HG02759 (cell line): Measurements from ENCODE around the gene RCSD1.

Source experiments
- ATAC-seq: cut with Tn5 transposase; IDR thresholded peaks from one replicate; pipeline ENCODE4 v1.9.1; 2021; ENCODE audit warnings: mild to moderate bottlenecking, moderate library complexity; ENCODE audit not compliant: unreplicated experiment

The RCSD1 gene

DNA sequence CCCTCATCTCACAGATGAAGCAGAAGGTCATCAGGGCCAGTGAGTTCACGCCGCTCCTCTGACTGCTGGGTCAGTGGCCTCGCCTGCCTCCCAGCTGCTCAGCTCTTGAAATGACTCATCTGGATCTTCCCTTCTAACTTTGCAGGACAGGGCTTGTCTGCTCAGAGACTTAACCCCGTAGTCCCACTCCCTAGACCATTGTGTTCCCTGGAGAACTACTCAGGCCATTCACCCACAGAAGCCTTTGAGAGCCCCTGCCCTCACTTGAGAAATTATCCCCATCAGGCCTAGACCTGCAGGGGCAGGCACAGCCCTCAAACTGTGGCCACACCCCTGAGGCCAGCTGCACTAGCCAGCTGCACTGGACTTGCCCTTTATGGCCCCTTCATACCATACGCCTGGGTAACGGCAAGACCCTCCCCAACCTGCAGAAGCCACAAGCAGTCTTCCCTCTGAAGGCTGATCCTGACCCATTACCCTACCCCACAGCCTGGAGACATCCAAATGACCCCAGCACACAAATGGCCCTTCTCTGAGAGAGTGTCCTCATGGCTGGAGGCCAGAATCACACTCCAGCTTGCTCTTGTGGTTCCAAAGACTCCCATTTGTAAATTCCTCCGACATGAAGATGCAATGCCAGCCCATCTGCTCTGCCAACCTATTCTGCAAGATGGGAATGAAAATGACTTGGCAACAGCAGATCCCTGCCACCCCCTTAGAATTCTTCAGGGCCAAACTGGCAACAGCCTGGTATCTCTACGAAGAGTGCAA lies 33.2 kb downstream of the RCSD1 start:
- ATAC-seq, result peak; percentile 69

- no peak for ATAC-seq
Observed at GRCh38 chr1:167665469-167665868, 35.4 kb downstream of the RCSD1 start.

DNA sequence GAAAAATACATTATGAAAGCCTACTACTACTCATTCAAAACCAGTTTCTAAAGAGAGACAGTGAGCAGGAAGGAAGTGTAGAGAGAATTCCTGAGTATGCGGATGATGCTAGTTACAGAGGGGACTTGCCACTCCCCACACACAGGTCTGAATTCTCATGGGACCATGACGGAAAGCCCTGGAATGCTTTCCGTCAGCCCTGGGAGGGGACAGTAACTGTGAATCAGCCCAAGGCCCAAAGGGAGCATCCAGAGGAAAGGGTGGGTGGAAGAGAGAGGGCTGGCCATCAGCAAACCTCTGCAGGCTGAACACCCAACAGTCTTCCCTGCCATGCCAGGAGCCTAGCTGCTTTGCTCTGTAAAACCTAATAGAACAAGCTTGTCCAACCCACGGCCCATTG lies 36.4 kb downstream of the RCSD1 start:
- ATAC-seq, result no peak

GRCh38 chr1:167667536-167667935 lies 37.5 kb downstream of the RCSD1 start:
- no peak for ATAC-seq

DNA sequence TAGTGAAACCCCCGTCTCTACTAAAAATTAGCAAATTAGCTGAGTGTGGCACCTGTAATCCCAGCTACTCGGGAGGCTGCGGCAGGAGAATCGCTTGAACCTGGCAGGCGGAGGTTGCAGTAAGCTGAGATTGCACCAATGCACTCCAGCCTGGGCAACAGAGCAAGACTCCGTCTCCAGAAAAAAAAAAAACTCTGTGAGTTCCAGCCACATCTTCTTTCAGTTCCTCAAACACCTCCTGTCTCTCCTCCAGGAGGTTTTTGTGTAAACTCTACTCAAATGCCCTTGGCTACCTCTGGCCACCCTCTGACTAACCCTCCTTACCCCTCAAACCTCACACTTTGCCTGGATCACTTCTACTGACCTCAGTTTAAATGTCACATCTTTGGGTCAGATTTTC lies 38.1 kb downstream of the RCSD1 start:
- peak; percentile 73 for ATAC-seq

- ATAC-seq, result peak; percentile 65
Observed at GRCh38 chr1:167669209-167670124, 39.4 kb downstream of the RCSD1 start.

GRCh38 chr1:167670563-167670962 lies 40.5 kb downstream of the RCSD1 start:
- no peak for ATAC-seq

GRCh38 chr1:167671727-167672511 lies 41.9 kb downstream of the RCSD1 start:
- ATAC-seq, result no peak

GRCh38 chr1:167672831-167673230 lies 42.8 kb downstream of the RCSD1 start:
- no peak for ATAC-seq

DNA sequence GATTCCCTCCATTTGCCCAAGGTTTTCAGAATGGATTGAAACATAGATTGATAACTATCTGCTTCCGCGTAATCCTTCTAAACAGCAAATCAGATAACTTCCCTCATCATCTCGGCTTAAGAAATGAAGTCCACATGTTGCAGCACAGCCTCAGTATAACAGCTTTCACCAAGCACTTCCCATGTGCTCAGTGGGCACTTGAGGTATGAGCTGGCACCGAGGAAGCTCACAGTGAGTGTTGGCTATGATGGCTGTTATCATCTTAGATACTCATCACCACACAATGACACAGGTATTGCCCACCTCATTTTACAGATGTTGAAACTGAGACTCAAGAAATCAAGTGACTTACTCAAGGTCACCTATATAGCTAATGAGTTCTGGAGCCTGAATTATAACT lies 43.2 kb downstream of the RCSD1 start:
- no peak for ATAC-seq

- ATAC-seq, result no peak
Observed at GRCh38 chr1:167674156-167674555, 44.1 kb downstream of the RCSD1 start.

DNA sequence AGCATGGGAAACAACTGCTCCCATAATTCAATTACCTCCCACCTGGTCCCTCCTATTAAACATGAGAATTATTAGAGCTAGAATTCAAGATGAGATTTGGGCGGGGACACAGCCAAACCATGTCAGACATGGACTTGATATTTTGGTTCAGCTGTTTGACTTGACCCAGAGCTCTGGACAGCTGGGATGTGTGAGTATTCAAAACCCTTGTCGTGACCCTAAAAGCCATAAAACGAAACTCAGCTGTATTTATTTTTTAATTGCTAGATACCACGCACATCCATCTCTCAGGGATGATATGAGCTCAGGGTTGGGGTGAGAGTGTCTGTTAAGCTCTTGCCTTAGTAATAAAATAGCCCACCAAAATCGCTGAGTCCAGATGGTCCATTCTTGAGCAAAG lies 45.4 kb downstream of the RCSD1 start:
- no peak for ATAC-seq

DNA sequence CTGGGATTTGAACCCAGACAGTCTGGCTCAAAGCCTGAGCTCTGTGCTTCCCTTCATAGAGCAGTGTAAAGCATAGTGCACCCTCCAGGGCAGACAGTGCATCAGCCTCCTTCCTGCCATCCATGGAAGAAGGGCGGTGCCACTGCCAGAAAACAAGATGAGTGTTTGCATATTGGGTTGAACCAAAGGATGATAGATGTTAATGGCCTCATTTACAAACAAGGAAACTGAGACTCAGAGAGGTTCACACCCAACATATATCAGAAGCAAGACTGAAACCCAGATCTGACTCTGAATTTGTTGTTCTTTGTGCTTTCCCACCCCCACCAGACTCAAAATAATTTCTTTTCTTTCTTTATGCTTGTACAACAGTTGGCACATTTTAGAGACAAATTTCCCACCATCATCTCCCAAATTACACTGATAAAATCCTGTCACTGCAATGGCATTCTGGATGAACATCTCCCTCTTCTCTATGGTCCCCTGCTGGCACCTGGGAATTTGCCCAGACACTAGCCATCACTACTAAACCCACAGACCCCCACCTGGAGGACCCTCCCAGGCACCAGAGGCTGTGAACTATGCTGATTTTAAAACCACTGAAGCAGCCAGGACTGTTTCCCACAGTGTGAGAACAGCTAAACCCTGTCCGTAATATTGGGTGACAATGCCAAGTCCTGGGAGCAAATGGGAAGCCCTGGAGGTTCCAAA lies 46.3 kb downstream of the RCSD1 start:
- ATAC-seq, result peak; percentile 34

DNA sequence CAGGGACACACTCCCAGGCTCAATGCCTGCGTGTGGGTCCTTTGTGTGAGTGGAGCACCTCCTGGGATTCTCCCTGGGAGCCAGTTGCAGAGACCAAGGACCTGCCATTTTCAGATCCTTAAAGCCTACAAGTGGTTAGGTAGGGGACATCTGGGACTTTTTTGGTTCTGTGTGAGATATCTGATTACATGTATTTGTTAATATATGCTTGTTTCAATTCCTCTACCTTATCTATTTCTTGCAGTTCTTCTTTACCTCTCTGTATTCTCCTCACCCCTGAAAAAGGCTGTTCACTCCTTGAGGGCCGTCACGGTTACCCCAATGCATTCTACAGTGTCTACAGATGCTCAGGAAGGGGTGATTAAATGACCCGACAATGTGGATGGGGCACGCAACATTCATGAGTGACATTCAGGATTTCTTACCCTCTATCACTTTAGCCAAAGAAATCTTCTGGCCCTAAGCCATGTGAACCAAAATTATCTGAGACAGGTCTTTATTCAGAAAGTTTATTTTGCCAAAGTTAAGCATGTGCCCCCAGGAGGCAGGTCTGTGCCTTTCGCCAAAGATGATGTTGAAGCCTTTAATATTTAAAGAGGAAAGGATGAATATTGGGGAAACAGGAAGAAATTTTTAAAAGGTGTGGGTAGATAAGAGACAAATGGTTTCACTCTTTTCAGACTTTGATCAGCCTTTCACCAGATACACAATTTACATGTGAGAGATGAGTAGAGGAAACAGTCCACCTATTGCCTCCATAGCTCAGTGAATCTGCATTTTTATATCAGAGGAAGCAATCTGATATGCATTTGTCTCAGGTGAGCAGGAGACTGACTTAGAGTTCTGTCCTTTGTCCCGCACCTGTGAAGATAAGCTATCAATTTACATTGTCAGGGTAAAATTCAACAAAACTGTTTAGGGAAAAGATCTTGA lies 47.1 kb downstream of the RCSD1 start:
- no peak for ATAC-seq

DNA sequence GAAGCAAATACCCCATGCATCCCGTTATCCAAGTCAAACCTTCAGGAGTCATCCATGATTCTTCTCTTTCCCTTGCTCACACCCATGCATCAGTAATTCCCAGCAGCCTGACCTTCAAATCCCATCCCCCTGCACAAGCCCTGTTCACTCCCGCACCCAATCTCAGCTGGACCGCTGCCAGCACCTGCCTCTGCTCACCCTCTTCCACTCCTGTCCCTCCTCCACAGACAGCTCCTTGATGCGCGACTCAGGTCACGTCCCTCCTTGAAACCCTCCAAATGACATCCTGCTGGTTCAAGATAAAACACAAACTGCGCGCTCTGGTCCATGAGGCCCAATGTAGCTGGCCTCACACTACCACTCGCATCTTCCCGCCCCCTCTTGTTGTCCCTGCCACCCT lies 48.4 kb downstream of the RCSD1 start:
- no peak for ATAC-seq

GRCh38 chr1:167678838-167679237 lies 48.8 kb downstream of the RCSD1 start:
- ATAC-seq, result no peak

- no peak for ATAC-seq
Observed at GRCh38 chr1:167679714-167680113, 49.7 kb downstream of the RCSD1 start.

- ATAC-seq, result no peak
Observed at GRCh38 chr1:167681024-167681423, 51.0 kb downstream of the RCSD1 start.

DNA sequence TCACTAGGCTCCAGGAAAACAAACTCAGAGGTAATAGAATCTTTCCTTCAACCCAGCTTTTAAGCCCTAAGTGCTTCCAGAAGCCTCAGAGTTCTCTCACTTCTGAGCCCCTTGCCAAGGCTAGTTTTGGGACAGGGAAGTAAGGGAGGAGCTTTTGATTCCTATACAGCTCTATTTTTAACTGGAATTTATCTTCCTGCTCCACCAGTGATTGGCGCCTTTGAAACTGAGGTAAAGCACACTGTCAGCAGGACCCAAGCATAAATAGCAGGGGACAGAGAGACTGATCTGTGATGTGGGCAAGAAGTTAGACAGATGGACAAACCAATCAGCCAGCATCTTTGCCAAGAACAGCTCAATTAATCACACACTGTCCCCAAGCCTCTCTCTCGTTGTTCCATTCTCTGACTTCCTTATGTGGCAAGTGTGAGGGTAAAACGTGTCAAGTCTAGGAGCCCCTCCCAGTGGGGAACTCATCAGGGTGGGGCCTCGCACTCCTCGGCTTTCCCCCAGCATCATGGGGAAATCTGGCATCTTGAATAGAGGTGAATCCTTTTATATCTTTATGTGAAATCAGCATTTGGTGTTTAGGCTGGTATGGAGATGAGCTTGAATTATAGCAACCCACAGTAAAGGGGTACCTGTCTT lies 51.5 kb downstream of the RCSD1 start:
- no peak for ATAC-seq
